22Rv1 (cell line): ENCODE measurements around the gene SEC14L3.

Experiments used
- CTCF ChIP-seq: fragments of 450-650 bp; IDR thresholded peaks from 2 replicates; pipeline ENCODE4 v1.5.1; 2017; ENCODE audit warnings: mild to moderate bottlenecking
- ZFX ChIP-seq: fragments of 450-650 bp; IDR thresholded peaks from 2 replicates; pipeline ENCODE4 v1.6.1; 2017; ENCODE audit warnings: antibody characterized with exemption, borderline replicate concordance

GRCh38 chr22:30460147-30460546, 11.7 kb downstream of the SEC14L3 start:
- TF ChIP-seq CTCF (no peak), ZFX (no peak)
